ENCODE results near the gene OR13C2. TPM values are rescaled to one million over a fixed set of nuclear protein-coding genes. Genes with fewer than 3 reads are reported as not detected.

Gene OR13C2
- total RNA-seq, 4 donors from 2014 or later = not detected

GRCh38 chr9:104572612-104573011 is 32.8 kb downstream of the OR13C2 start:
- 80 to 82% methylated on average over 1 of the region's 1 CpG for WGBS, 2 donors

GRCh38 chr9:104568868-104569267 is 36.6 kb downstream of the OR13C2 start, which contains the start of gene OR13C8:
OR13C8 (plus strand) TSS chr9:104569168; CDS start chr9:104569168, 0 bp downstream.
- H3K4me1 ChIP-seq = no peaks in the 10 kb centered on the region
- no peaks in the 10 kb centered on the region for H3K27me3 ChIP-seq
- no peak within 1 kb of the TSS for H3K4me3 ChIP-seq
- no peak within 1 kb of the TSS for H3K27ac ChIP-seq
- no peaks in the 10 kb centered on the region for H3K36me3 ChIP-seq
- 90 to 96% methylated on average over 4 of the region's 4 CpGs for WGBS, 2 donors
- DNase-seq (ENCODE audit: low spot score in 2 of 2) = no peak
- peaks cover 0 to 16% (median 0%) of the 10 kb centered on the region in 4 donors for H3K9me3 ChIP-seq
- TF ChIP-seq EP300 (IDR thresholded peaks at IDR 0.05) (no peak), POLR2A (IDR thresholded peaks at IDR 0.05) (no peak), CTCF (IDR thresholded peaks at IDR 0.05) (no peak)

More at GRCh38 chr9:104572612-104573011, 32.8 kb downstream of the OR13C2 start:
- Histone ChIP-seq H3K36me3 (no peaks in the 10 kb centered on the region), H3K27me3 (no peaks in the 10 kb centered on the region), H3K9me3 (peaks cover 0 to 16% (median 0%) of the 10 kb centered on the region in 4 donors), H3K4me1 (no peaks in the 10 kb centered on the region), H3K27ac (no peak overlapping the region), H3K4me3 (no peak overlapping the region)
- TF ChIP-seq CTCF (IDR thresholded peaks at IDR 0.05) (no peak), POLR2A (IDR thresholded peaks at IDR 0.05) (no peak), EP300 (IDR thresholded peaks at IDR 0.05) (no peak)
- no peak for DNase-seq (ENCODE audit: low spot score in 2 of 2)

GRCh38 chr9:104564358-104564757 is 41.1 kb downstream of the OR13C2 start:
- 52 to 62% methylated on average over 1 of the region's 1 CpG for WGBS, 2 donors
- no peaks in the 10 kb centered on the region for H3K36me3 ChIP-seq

GRCh38 chr9:104556830-104557634 is 48.4 kb downstream of the OR13C2 start:
- Histone ChIP-seq H3K36me3 (no peaks in the 10 kb centered on the region), H3K27ac (no peak overlapping the region), H3K4me1 (no peaks in the 10 kb centered on the region), H3K9me3 (peaks cover 0 to 24% (median 0%) of the 10 kb centered on the region in 4 donors), H3K27me3 (no peaks in the 10 kb centered on the region), H3K4me3 (no peak overlapping the region)
- 81 to 88% methylated on average over 8 of the region's 8 CpGs for WGBS, 2 donors
- TF ChIP-seq CTCF (IDR thresholded peaks at IDR 0.05) (no peak), POLR2A (IDR thresholded peaks at IDR 0.05) (no peak), EP300 (IDR thresholded peaks at IDR 0.05) (no peak)
- no peak for DNase-seq (ENCODE audit: low spot score in 2 of 2)

More at GRCh38 chr9:104564358-104564757, 41.1 kb downstream of the OR13C2 start:
- Histone ChIP-seq H3K4me1 (no peaks in the 10 kb centered on the region), H3K27ac (no peak overlapping the region), H3K9me3 (peaks cover 0 to 4% (median 0%) of the 10 kb centered on the region in 4 donors), H3K4me3 (no peak overlapping the region), H3K27me3 (no peaks in the 10 kb centered on the region)
- no peak for TF ChIP-seq EP300 (IDR thresholded peaks at IDR 0.05)
- no peak for TF ChIP-seq CTCF (IDR thresholded peaks at IDR 0.05)
- TF ChIP-seq POLR2A (IDR thresholded peaks at IDR 0.05) = no peak
- DNase-seq (ENCODE audit: low spot score in 2 of 2) = no peak

- Histone ChIP-seq H3K27ac (no peak overlapping the region), H3K27me3 (no peaks in the 10 kb centered on the region), H3K9me3 (peaks cover 0 to 24% (median 0%) of the 10 kb centered on the region in 4 donors), H3K36me3 (no peaks in the 10 kb centered on the region), H3K4me1 (no peaks in the 10 kb centered on the region), H3K4me3 (no peak overlapping the region)
- no peak for TF ChIP-seq EP300 (IDR thresholded peaks at IDR 0.05)
- TF ChIP-seq POLR2A (IDR thresholded peaks at IDR 0.05) = no peak
- TF ChIP-seq CTCF (IDR thresholded peaks at IDR 0.05) = no peak
- no peak for DNase-seq (ENCODE audit: low spot score in 2 of 2)
- 77 to 90% methylated on average over 1 of the region's 1 CpG for WGBS, 2 donors
Measured at GRCh38 chr9:104555521-104555920, 49.9 kb downstream of the OR13C2 start.

Measured in tibial nerve (tissue), 4 donors.